Testis (tissue), 5 donors: ENCODE data around the gene DPH2. TPM values are rescaled to one million over a fixed set of nuclear protein-coding genes. Genes with fewer than 3 reads are reported as not detected.

Experiments
- DNase-seq: peaks from one replicate; pipeline ENCODE4 v3.0.0-alpha.2; 2019
- H3K27ac ChIP-seq, 2 donors: fragments of 200-600 bp; sonication (generic); one replicate each; pipeline ENCODE4 v1.5.1; 2019
- H3K27me3 ChIP-seq: fragments of 200-600 bp; sonication (generic); one replicate; pipeline ENCODE4 v1.5.1; 2019
- H3K36me3 ChIP-seq: fragments of 200-600 bp; sonication (generic); one replicate; pipeline ENCODE4 v1.5.1; 2017; ENCODE audit warnings: low read depth; ENCODE audit errors: missing control alignments
- H3K4me1 ChIP-seq: fragments of 200-600 bp; sonication (generic); one replicate; pipeline ENCODE4 v1.5.1; 2019
- H3K4me3 ChIP-seq, 2 donors: fragments of 200-600 bp; sonication (generic); one replicate each; pipeline ENCODE4 v1.5.1; 2017 to 2019
- H3K9me3 ChIP-seq: fragments of 200-600 bp; sonication (generic); one replicate; pipeline ENCODE4 v1.5.1; 2017
- POLR2A ChIP-seq: fragments of 450-650 bp; IDR thresholded peaks from one replicate; pipeline ENCODE4 v1.6.1; 2017; ENCODE audit warnings: antibody characterized with exemption, mild to moderate bottlenecking, moderate library complexity
- WGBS, 2 donors: methylation state at CpG; one replicate each; pipeline ENCODE4 v1.1.5; 2018; 5-methylcytosine and 5-hydroxymethylcytosine counted together
- intact Hi-C: fragments of 100-400 bp; cut with DNase I; formaldehyde crosslinking; loops from one replicate; pipeline ENCODE4 v1.15.1; 2023; ENCODE audit warnings: low total_unique reads
- long read RNA-seq, 2 donors: transcript quantifications; one replicate each; lab custom pipeline, GENCODE V29; 2026
- polyA plus RNA-seq: library from polyadenylated mRNA; stranded (reverse); fragments of 350-450 nt; fragmentation: Illumina TruSeq; extraction: RNeasy Lipid Tissue Mini Kit (QIAGEN cat#74804); gene quantifications from one replicate; pipeline ENCODE4 v1.2.3, GENCODE V29; 2014; ENCODE audit warnings: low read depth, low replicate concordance; ENCODE audit not compliant: insufficient read depth
- total RNA-seq, 2 donors: library from RNA; depleted of rRNA; stranded (reverse); fragments of >200 nt; gene quantifications; one replicate each; pipeline ENCODE4 v1.2.3, GENCODE V29; 2016
- TF ChIP-seq, protein P1 (sequence below), 3 experiments: fragments of 450-650 bp in 2 of 3; fragments of 200-600 bp in 1 of 3; sonication (generic) in 1 of 3; IDR thresholded peaks; one replicate each; pipeline ENCODE4 v1.5.1; 2016 to 2019; ENCODE audit warnings: antibody characterized with exemption in 3 of 3, mild to moderate bottlenecking in 2 of 3, moderate library complexity in 1 of 3

DPH2 gene, protein sequence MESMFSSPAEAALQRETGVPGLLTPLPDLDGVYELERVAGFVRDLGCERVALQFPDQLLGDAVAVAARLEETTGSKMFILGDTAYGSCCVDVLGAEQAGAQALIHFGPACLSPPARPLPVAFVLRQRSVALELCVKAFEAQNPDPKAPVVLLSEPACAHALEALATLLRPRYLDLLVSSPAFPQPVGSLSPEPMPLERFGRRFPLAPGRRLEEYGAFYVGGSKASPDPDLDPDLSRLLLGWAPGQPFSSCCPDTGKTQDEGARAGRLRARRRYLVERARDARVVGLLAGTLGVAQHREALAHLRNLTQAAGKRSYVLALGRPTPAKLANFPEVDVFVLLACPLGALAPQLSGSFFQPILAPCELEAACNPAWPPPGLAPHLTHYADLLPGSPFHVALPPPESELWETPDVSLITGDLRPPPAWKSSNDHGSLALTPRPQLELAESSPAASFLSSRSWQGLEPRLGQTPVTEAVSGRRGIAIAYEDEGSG
- 10 to 100 TPM; 39.4 to 44.7 TPM for total RNA-seq
- polyA plus RNA-seq = 27.6 TPM
- long read RNA-seq, donor 1, partial matches to known transcripts = 0 of 6 reads
- long read RNA-seq, donor 1, other reads (novel, unspliced or antisense) = 0 of 6 reads
- long read RNA-seq, donor 2, partial matches to known transcripts = 0 of 2 reads
- long read RNA-seq, donor 2, other reads (novel, unspliced or antisense) = 0 of 2 reads

DNA sequence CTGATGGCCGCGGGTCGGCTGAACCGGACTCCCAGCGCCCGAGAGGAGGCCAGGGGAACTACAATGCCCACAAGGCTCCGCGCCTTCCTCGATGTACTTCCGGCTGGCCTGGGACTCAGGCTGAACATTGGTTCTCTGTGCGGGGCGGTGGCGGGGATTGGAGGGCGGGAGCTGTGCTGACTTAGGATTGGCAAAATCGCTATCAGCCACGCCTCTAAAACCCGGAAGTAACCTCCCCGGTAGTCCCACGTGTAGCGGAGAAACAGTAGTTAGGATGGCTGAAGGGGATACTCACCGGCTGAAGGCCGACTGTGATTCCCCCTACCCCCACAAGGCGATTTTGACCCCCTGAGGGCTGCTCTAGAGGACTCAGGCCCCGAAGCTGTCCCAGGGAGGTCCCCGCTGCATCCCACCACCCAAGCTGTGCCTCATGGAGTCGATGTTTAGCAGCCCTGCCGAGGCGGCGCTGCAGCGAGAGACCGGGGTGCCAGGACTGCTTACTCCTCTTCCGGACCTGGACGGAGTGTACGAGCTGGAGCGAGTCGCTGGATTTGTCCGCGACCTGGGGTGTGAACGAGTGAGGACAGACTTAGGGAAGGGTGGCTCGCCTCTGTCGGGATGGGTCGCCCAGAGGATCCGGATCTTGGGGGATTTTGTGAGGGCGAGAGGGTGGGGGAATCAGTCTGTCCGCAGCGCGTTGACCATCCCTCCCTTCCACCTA lies at the start of gene DPH2:
TSS of gene DPH2 (plus strand) at position 265 of the 721 bp plus-strand sequence. CDS start at position 431, 166 bp downstream.
- H3K9me3 ChIP-seq = no peaks in the 10 kb centered on the region
- no peaks in the 10 kb centered on the region for H3K27me3 ChIP-seq
- no peak within 1 kb of the TSS for H3K27ac ChIP-seq
- 0 to 1% methylated on average over 18 to 47 of the region's 47 CpGs for WGBS, 2 donors
- peak; percentile 99 for DNase-seq
- peak within 1 kb of the TSS; percentile 75 for H3K4me3 ChIP-seq
- TF ChIP-seq POLR2A = no peak
- TF ChIP-seq, protein P1, sequence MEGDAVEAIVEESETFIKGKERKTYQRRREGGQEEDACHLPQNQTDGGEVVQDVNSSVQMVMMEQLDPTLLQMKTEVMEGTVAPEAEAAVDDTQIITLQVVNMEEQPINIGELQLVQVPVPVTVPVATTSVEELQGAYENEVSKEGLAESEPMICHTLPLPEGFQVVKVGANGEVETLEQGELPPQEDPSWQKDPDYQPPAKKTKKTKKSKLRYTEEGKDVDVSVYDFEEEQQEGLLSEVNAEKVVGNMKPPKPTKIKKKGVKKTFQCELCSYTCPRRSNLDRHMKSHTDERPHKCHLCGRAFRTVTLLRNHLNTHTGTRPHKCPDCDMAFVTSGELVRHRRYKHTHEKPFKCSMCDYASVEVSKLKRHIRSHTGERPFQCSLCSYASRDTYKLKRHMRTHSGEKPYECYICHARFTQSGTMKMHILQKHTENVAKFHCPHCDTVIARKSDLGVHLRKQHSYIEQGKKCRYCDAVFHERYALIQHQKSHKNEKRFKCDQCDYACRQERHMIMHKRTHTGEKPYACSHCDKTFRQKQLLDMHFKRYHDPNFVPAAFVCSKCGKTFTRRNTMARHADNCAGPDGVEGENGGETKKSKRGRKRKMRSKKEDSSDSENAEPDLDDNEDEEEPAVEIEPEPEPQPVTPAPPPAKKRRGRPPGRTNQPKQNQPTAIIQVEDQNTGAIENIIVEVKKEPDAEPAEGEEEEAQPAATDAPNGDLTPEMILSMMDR (IDR thresholded peaks at IDR 0.05) = peak in 2 of 3 experiments; percentile 12 to 23
- H3K4me1 ChIP-seq = peaks cover 13% of the 10 kb centered on the region
- intact Hi-C loops = no loop called here
- no peaks in the 10 kb centered on the region for H3K36me3 ChIP-seq

DNA sequence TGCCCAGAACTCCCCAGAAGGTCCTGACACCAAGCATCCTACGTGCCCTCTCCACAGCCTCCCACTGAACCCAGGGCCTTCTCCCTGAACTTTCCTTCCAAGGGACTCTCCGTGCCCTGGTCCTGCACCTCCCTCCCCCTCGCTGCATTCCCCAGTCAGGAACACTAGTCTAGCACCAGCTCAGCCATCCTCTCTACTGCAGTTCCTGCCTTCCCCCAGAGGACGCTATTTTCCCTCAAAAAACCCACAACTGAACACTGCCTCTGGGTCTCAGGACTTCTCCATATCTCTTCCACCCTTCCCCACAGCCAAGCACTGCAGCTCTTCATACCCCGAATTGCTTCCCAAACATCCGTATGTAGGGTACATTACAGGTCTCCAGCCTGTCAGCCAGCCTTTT lies 48.8 kb upstream of the DPH2 start:
- no peak for TF ChIP-seq POLR2A
- TF ChIP-seq, protein P1 (IDR thresholded peaks at IDR 0.05) = no peak
- H3K36me3 ChIP-seq = no peaks in the 10 kb centered on the region
- H3K9me3 ChIP-seq = no peaks in the 10 kb centered on the region
- H3K4me1 ChIP-seq = no peaks in the 10 kb centered on the region
- no peaks in the 10 kb centered on the region for H3K27me3 ChIP-seq
- no peak overlapping the region for H3K27ac ChIP-seq
- no peak for DNase-seq
- no peak overlapping the region for H3K4me3 ChIP-seq
- 88 to 90% methylated on average over 6 of the region's 6 CpGs for WGBS, 2 donors
- intact Hi-C loops = no loop called here

DNA sequence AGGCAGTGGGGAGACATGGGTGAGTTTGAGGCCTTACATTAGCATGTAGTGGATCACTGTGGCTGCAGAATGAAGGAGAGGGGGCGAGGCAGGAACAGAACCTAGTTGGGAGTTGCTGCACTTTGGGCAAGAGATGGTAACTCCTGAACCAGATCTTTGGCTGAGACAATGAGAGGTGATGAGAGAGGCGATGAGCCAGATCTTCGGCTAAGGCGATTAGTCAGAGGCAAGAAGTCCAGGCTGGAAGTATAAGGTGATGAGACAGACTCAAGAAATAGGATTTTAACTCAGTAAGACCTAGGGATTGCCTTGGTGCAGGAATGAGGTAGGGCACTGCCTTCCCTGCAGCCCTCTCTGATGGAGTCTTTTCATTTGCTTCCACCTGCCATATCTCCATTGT lies 45.3 kb upstream of the DPH2 start:
- no peak for DNase-seq
- Histone ChIP-seq H3K36me3 (no peaks in the 10 kb centered on the region), H3K9me3 (no peaks in the 10 kb centered on the region), H3K4me1 (no peaks in the 10 kb centered on the region), H3K27ac (no peak overlapping the region), H3K27me3 (no peaks in the 10 kb centered on the region), H3K4me3 (no peak overlapping the region)
- TF ChIP-seq, protein P1 (IDR thresholded peaks at IDR 0.05) = no peak
- no peak for TF ChIP-seq POLR2A
- WGBS, 2 donors = 70 to 96% methylated on average over 4 of the region's 4 CpGs
- intact Hi-C loops = no loop called here

DNA sequence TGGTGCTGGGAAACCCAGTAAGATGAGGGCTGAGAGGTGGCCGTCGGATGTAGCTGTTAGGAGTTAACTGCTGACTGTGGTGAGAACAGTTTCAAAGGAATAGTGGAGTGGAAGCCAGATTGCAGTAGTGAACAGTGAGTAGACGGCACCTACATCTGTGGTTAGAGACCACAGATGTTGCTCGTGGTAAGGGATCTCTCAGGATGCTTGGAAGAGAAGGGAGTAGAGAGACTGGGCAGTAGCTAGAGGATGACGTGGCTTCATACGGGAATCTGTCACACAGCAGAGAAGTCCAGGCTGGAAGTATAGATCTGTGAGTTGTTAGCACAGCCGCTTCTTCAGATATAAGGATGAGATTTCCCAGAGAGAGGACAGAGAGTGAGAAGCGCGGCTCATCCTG lies 44.0 kb upstream of the DPH2 start:
- TF ChIP-seq, protein P1 (IDR thresholded peaks at IDR 0.05) = no peak
- no peak for TF ChIP-seq POLR2A
- 93 to 95% methylated on average over 9 of the region's 9 CpGs for WGBS, 2 donors
- H3K4me1 ChIP-seq = no peaks in the 10 kb centered on the region
- no peak overlapping the region for H3K27ac ChIP-seq
- no peak for DNase-seq
- no peaks in the 10 kb centered on the region for H3K36me3 ChIP-seq
- H3K9me3 ChIP-seq = no peaks in the 10 kb centered on the region
- no peaks in the 10 kb centered on the region for H3K27me3 ChIP-seq
- H3K4me3 ChIP-seq = no peak overlapping the region
- intact Hi-C loops = no loop called here
